HEK293 (cell line): ENCODE measurements around the gene SLAIN2.

Experiments used
- CTCF ChIA-PET: fragments of 350-600 bp; formaldehyde crosslinking; extraction: SDS; loops from one replicate; lab custom pipeline; 2021; ENCODE audit warnings: antibody characterized with exemption; lab: Yijun Ruan, JAX
- POLR2A ChIA-PET: fragments of 300-600 bp; formaldehyde crosslinking; extraction: SDS; loops from one replicate; lab custom pipeline; 2020; ENCODE audit warnings: antibody characterized with exemption, inconsistent platforms; lab: Yijun Ruan, JAX
- H3K27ac ChIP-seq: fragments of 200-500 bp; sonication (Bioruptor generic); 2 replicates; pipeline ENCODE4 v1.5.1; 2014; ENCODE audit warnings: low read depth, low read length, control low read depth, inconsistent platforms; ENCODE audit errors: extremely low read depth
- H3K36me3 ChIP-seq, 2 experiments: fragments of 200-500 bp in 1 of 2; sonication (Bioruptor generic) in 1 of 2; 1 replicate in 1 of 2; 2 replicates in 1 of 2; pipeline ENCODE4 v1.5.1; 2014 to 2017; ENCODE audit warnings: inconsistent platforms in 2 of 2, low read length in 2 of 2; ENCODE audit not compliant: control insufficient read depth in 2 of 2, insufficient read depth in 1 of 2
- H3K4me1 ChIP-seq: fragments of 200-500 bp; sonication (Bioruptor generic); 2 replicates; pipeline ENCODE4 v1.5.1; 2014; ENCODE audit warnings: mild to moderate bottlenecking, low read length, inconsistent platforms; ENCODE audit not compliant: control insufficient read depth, insufficient read depth
- H3K4me3 ChIP-seq: 2 replicates; pipeline ENCODE4 v1.5.1; 2011; ENCODE audit warnings: low read depth, mild to moderate bottlenecking, control low read depth, low read length, moderate library complexity
- H3K9me3 ChIP-seq: fragments of 200-500 bp; sonication (Bioruptor generic); 2 replicates; pipeline ENCODE4 v1.5.1; 2014; ENCODE audit warnings: low read depth, low read length, inconsistent platforms; ENCODE audit not compliant: control insufficient read depth, insufficient read depth
- GLIS1 ChIP-seq: fragments of 450-650 bp; formaldehyde crosslinking; IDR thresholded peaks from 2 replicates; pipeline ENCODE4 v1.5.1; 2016; ENCODE audit warnings: missing biosample characterization, missing genetic modification characterization
- MYNN ChIP-seq: fragments of 450-650 bp; formaldehyde crosslinking; IDR thresholded peaks from 2 replicates; pipeline ENCODE4 v1.5.1; 2016; ENCODE audit warnings: missing biosample characterization, missing genetic modification characterization, borderline replicate concordance
- MZF1 ChIP-seq: fragments of 450-650 bp; formaldehyde crosslinking; IDR thresholded peaks from 2 replicates; pipeline ENCODE4 v1.5.1; 2017; ENCODE audit warnings: missing biosample characterization, missing genetic modification characterization, borderline replicate concordance
- OSR2 ChIP-seq: fragments of 450-650 bp; formaldehyde crosslinking; IDR thresholded peaks from 2 replicates; pipeline ENCODE4 v1.5.1; 2016; ENCODE audit warnings: missing biosample characterization, missing genetic modification characterization
- REPIN1 ChIP-seq: fragments of 450-650 bp; formaldehyde crosslinking; IDR thresholded peaks from 2 replicates; pipeline ENCODE4 v1.5.1; 2017; ENCODE audit warnings: missing biosample characterization, missing genetic modification characterization, low read depth
- SCRT2 ChIP-seq: fragments of 450-650 bp; formaldehyde crosslinking; IDR thresholded peaks from 2 replicates; pipeline ENCODE4 v1.5.1; 2016; ENCODE audit warnings: missing biosample characterization, missing genetic modification characterization
- SP3 ChIP-seq: fragments of 450-650 bp; formaldehyde crosslinking; IDR thresholded peaks from 2 replicates; pipeline ENCODE4 v1.5.1; 2016; ENCODE audit warnings: missing biosample characterization, missing genetic modification characterization
- ZEB2 ChIP-seq: fragments of 450-650 bp; formaldehyde crosslinking; IDR thresholded peaks from 2 replicates; pipeline ENCODE4 v1.5.1; 2016; ENCODE audit warnings: missing biosample characterization, missing genetic modification characterization
- ZFP41 ChIP-seq: fragments of 450-650 bp; formaldehyde crosslinking; IDR thresholded peaks from 2 replicates; pipeline ENCODE4 v1.5.1; 2016; ENCODE audit warnings: missing biosample characterization, missing genetic modification characterization, borderline replicate concordance
- ZNF138 ChIP-seq: fragments of 450-650 bp; formaldehyde crosslinking; IDR thresholded peaks from 2 replicates; pipeline ENCODE4 v1.5.1; 2016; ENCODE audit warnings: missing biosample characterization, missing genetic modification characterization, borderline replicate concordance
- ZNF146 ChIP-seq: fragments of 450-650 bp; formaldehyde crosslinking; IDR thresholded peaks from 2 replicates; pipeline ENCODE4 v1.5.1; 2016; ENCODE audit warnings: missing biosample characterization, missing genetic modification characterization
- ZNF174 ChIP-seq: fragments of 450-650 bp; formaldehyde crosslinking; IDR thresholded peaks from 2 replicates; pipeline ENCODE4 v1.5.0; 2017; ENCODE audit warnings: missing biosample characterization, mild to moderate bottlenecking, missing genetic modification characterization
- ZNF223 ChIP-seq: fragments of 450-650 bp; formaldehyde crosslinking; IDR thresholded peaks from 2 replicates; pipeline ENCODE4 v1.5.1; 2016; ENCODE audit warnings: missing biosample characterization, missing genetic modification characterization
- ZNF266 ChIP-seq: fragments of 450-650 bp; formaldehyde crosslinking; IDR thresholded peaks from 2 replicates; pipeline ENCODE4 v1.5.1; 2016; ENCODE audit warnings: missing biosample characterization, missing genetic modification characterization, low read depth
- ZNF37A ChIP-seq: fragments of 450-650 bp; IDR thresholded peaks from 2 replicates; pipeline ENCODE4 v1.5.1; 2018; ENCODE audit warnings: missing biosample characterization, missing genetic modification characterization
- ZNF510 ChIP-seq: fragments of 450-650 bp; formaldehyde crosslinking; IDR thresholded peaks from 2 replicates; pipeline ENCODE4 v1.5.1; 2018; ENCODE audit warnings: mild to moderate bottlenecking, missing genetic modification characterization, missing biosample characterization; ENCODE audit not compliant: insufficient replicate concordance
- ZNF596 ChIP-seq: fragments of 450-650 bp; IDR thresholded peaks from 2 replicates; pipeline ENCODE4 v1.5.0; 2018; ENCODE audit warnings: missing biosample characterization, mild to moderate bottlenecking, missing genetic modification characterization, moderate library complexity
- ZNF624 ChIP-seq: fragments of 450-650 bp; formaldehyde crosslinking; IDR thresholded peaks from 2 replicates; pipeline ENCODE4 v1.5.1; 2017; ENCODE audit warnings: missing biosample characterization, missing genetic modification characterization
- ZNF664 ChIP-seq: fragments of 450-650 bp; formaldehyde crosslinking; IDR thresholded peaks from 2 replicates; pipeline ENCODE4 v1.5.1; 2016; ENCODE audit warnings: missing biosample characterization, missing genetic modification characterization
- ZNF670 ChIP-seq: fragments of 450-650 bp; formaldehyde crosslinking; IDR thresholded peaks from 2 replicates; pipeline ENCODE4 v1.5.1; 2016; ENCODE audit warnings: missing biosample characterization, missing genetic modification characterization, low read depth
- ZNF701 ChIP-seq: fragments of 450-650 bp; formaldehyde crosslinking; IDR thresholded peaks from 2 replicates; pipeline ENCODE4 v1.5.1; 2016; ENCODE audit warnings: missing biosample characterization, missing genetic modification characterization
- ZNF837 ChIP-seq: fragments of 450-650 bp; formaldehyde crosslinking; IDR thresholded peaks from 2 replicates; pipeline ENCODE4 v1.5.1; 2016; ENCODE audit warnings: missing biosample characterization, missing genetic modification characterization
- ZSCAN23 ChIP-seq: fragments of 450-650 bp; formaldehyde crosslinking; IDR thresholded peaks from 2 replicates; pipeline ENCODE4 v1.5.1; 2016; ENCODE audit warnings: missing biosample characterization, missing genetic modification characterization
- TF ChIP-seq, protein P1 (sequence below): fragments of 450-650 bp; formaldehyde crosslinking; IDR thresholded peaks from 2 replicates; pipeline ENCODE4 v1.5.1; 2016; ENCODE audit warnings: missing biosample characterization, missing genetic modification characterization
- TF ChIP-seq, protein P2 (sequence below): fragments of 450-650 bp; formaldehyde crosslinking; IDR thresholded peaks from 2 replicates; pipeline ENCODE4 v1.5.1; 2016; ENCODE audit warnings: missing biosample characterization, missing genetic modification characterization
- TF ChIP-seq, protein P3 (sequence below): fragments of 450-650 bp; formaldehyde crosslinking; IDR thresholded peaks from 2 replicates; pipeline ENCODE4 v1.5.1; 2016; ENCODE audit warnings: missing biosample characterization, missing genetic modification characterization
- TF ChIP-seq, protein P4 (sequence below): fragments of 450-650 bp; formaldehyde crosslinking; IDR thresholded peaks from 2 replicates; pipeline ENCODE4 v1.5.1; 2016; ENCODE audit warnings: missing biosample characterization, missing genetic modification characterization, borderline replicate concordance

The SLAIN2 gene

DNA sequence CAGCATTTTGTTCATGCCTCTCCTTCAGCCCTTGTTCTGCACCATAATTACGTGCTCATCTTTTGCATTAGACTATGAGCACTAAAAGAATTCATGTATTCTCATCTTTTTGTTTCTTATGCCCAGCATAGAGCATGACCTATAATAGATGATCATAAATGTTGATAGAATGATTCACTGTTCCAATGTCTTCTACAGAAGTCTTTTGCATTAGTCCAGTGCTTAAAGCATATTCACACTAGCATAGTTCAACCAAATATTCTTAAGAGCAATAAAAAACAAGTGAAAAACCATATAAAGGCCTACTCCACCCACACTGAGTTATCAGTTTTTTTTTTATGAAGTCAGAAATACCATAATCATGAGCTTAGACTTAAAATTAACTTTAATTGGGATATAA, 105.3 kb downstream of the SLAIN2 start (continued):
- TF ChIP-seq, protein P1, sequence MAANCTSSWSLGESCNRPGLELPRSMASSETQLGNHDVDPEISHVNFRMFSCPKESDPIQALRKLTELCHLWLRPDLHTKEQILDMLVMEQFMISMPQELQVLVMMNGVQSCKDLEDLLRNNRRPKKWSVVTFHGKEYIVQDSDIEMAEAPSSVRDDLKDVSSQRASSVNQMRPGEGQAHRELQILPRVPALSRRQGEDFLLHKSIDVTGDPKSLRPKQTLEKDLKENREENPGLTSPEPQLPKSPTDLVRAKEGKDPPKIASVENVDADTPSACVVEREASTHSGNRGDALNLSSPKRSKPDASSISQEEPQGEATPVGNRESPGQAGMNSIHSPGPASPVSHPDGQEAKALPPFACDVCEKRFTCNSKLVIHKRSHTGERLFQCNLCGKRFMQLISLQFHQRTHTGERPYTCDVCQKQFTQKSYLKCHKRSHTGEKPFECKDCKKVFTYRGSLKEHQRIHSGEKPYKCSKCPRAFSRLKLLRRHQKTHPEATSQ: no peak
- no peak for TF ChIP-seq GLIS1 (tag by site-specific recombination)

DNA sequence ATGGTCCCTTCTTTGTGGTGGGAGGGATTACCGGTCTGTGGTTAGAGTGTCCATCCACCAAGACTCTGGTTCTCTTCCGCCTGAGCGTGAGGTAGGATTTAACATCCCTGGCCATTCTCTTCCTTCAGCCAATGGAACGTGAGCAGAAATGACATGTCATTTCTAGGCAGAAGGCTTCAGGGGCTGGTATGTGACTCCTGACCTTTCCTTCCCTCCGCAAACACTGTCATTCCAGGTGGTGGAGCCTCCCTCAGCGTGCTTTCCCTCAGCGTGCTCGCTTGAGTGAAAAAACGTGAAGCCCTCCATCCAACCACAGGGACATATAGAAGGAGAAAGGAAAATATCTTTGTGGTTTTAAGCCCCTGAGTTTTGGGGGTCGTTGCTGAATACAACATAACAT, 107.8 kb downstream of the SLAIN2 start:
- ChIA-PET CTCF (no interaction called here), POLR2A (no interaction called here)
- Histone ChIP-seq H3K4me1 (no peaks in the 10 kb centered on the region), H3K9me3 (no peaks in the 10 kb centered on the region), H3K36me3 (no peaks in the 10 kb centered on the region), H3K4me3 (no peak overlapping the region), H3K27ac (no peak overlapping the region)
- TF ChIP-seq MYNN (tag by site-specific recombination) (no peak), ZNF837 (tag by site-specific recombination) (no peak), ZNF510 (no peak), ZSCAN23 (tag by site-specific recombination) (no peak), ZNF670 (tag by site-specific recombination) (no peak), SP3 (tag by site-specific recombination) (no peak), MZF1 (tag by site-specific recombination) (no peak), ZNF146 (tag by site-specific recombination) (no peak), ZNF37A (tag by site-specific recombination) (no peak), ZNF138 (no peak), ZNF266 (tag by site-specific recombination) (no peak), ZNF624 (tag by site-specific recombination) (no peak), ZNF223 (no peak), ZNF664 (tag by site-specific recombination) (no peak), ZNF596 (tag by site-specific recombination) (no peak)
- TF ChIP-seq, protein P2, sequence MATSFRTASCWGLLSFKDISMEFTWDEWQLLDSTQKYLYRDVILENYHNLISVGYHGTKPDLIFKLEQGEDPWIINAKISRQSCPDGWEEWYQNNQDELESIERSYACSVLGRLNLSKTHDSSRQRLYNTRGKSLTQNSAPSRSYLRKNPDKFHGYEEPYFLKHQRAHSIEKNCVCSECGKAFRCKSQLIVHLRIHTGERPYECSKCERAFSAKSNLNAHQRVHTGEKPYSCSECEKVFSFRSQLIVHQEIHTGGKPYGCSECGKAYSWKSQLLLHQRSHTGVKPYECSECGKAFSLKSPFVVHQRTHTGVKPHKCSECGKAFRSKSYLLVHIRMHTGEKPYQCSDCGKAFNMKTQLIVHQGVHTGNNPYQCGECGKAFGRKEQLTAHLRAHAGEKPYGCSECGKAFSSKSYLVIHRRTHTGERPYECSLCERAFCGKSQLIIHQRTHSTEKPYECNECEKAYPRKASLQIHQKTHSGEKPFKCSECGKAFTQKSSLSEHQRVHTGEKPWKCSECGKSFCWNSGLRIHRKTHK (tag by site-specific recombination): no peak
- TF ChIP-seq, protein P3, sequence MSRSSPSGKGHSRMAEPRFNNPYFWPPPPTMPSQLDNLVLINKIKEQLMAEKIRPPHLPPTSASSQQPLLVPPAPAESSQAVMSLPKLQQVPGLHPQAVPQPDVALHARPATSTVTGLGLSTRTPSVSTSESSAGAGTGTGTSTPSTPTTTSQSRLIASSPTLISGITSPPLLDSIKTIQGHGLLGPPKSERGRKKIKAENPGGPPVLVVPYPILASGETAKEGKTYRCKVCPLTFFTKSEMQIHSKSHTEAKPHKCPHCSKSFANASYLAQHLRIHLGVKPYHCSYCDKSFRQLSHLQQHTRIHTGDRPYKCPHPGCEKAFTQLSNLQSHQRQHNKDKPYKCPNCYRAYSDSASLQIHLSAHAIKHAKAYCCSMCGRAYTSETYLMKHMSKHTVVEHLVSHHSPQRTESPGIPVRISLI (tag by site-specific recombination): no peak

DNA sequence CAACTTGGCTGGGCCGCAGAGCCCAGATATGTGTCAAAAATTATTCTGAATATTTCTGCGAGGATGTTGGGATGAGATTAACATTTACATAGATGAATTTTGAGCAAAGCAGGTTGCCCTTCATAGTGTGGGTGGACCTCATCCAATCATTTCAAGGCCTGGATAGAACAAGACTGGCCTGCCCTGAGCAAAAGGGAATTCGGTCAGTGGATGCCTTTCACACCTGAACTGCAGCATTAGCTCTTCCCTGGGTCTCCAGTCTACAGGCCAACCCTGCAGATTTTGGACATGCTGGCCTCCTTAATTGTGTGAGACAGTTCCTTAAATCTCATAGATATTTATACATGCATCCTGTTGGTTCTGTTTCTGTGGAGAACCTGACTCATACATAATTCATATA, 109.4 kb downstream of the SLAIN2 start:
- H3K36me3 ChIP-seq: no peaks in the 10 kb centered on the region
- H3K4me1 ChIP-seq: no peaks in the 10 kb centered on the region
- ChIA-PET CTCF (interaction anchor here (0.6 to 0.7 kb wide), 2 partner anchors 168 to 293 kb away, joined by 3 to 5 read pairs; no protein-coding TSS in a partner anchor), POLR2A (no interaction called here)
- no peak overlapping the region for H3K27ac ChIP-seq
- no peaks in the 10 kb centered on the region for H3K9me3 ChIP-seq
- no peak overlapping the region for H3K4me3 ChIP-seq
- TF ChIP-seq REPIN1 (tag by site-specific recombination) (no peak), SCRT2 (tag by site-specific recombination) (no peak), OSR2 (tag by site-specific recombination) (no peak), ZFP41 (no peak), ZNF174 (no peak), ZNF701 (no peak), ZEB2 (tag by site-specific recombination) (no peak)
- TF ChIP-seq, protein P4, sequence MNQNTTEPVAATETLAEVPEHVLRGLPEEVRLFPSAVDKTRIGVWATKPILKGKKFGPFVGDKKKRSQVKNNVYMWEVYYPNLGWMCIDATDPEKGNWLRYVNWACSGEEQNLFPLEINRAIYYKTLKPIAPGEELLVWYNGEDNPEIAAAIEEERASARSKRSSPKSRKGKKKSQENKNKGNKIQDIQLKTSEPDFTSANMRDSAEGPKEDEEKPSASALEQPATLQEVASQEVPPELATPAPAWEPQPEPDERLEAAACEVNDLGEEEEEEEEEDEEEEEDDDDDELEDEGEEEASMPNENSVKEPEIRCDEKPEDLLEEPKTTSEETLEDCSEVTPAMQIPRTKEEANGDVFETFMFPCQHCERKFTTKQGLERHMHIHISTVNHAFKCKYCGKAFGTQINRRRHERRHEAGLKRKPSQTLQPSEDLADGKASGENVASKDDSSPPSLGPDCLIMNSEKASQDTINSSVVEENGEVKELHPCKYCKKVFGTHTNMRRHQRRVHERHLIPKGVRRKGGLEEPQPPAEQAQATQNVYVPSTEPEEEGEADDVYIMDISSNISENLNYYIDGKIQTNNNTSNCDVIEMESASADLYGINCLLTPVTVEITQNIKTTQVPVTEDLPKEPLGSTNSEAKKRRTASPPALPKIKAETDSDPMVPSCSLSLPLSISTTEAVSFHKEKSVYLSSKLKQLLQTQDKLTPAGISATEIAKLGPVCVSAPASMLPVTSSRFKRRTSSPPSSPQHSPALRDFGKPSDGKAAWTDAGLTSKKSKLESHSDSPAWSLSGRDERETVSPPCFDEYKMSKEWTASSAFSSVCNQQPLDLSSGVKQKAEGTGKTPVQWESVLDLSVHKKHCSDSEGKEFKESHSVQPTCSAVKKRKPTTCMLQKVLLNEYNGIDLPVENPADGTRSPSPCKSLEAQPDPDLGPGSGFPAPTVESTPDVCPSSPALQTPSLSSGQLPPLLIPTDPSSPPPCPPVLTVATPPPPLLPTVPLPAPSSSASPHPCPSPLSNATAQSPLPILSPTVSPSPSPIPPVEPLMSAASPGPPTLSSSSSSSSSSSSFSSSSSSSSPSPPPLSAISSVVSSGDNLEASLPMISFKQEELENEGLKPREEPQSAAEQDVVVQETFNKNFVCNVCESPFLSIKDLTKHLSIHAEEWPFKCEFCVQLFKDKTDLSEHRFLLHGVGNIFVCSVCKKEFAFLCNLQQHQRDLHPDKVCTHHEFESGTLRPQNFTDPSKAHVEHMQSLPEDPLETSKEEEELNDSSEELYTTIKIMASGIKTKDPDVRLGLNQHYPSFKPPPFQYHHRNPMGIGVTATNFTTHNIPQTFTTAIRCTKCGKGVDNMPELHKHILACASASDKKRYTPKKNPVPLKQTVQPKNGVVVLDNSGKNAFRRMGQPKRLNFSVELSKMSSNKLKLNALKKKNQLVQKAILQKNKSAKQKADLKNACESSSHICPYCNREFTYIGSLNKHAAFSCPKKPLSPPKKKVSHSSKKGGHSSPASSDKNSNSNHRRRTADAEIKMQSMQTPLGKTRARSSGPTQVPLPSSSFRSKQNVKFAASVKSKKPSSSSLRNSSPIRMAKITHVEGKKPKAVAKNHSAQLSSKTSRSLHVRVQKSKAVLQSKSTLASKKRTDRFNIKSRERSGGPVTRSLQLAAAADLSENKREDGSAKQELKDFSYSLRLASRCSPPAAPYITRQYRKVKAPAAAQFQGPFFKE (tag by site-specific recombination): no peak
